NB4 (cell line): ENCODE data around the gene FAM83F.

ENCODE experiments used
- POLR2A ChIP-seq: IDR thresholded peaks from 2 replicates; pipeline ENCODE4 v1.6.1; 2011; ENCODE audit warnings: mild to moderate bottlenecking; ENCODE audit not compliant: insufficient read length; ENCODE audit errors: extremely low read depth
- TF ChIP-seq, protein P1 (sequence below): IDR thresholded peaks from one replicate; pipeline ENCODE4 v1.5.1; 2012; ENCODE audit warnings: low read depth, low read length

GRCh38 chr22:39946126-39946502 is 48.6 kb upstream of the FAM83F start:
- TF ChIP-seq, protein P1, sequence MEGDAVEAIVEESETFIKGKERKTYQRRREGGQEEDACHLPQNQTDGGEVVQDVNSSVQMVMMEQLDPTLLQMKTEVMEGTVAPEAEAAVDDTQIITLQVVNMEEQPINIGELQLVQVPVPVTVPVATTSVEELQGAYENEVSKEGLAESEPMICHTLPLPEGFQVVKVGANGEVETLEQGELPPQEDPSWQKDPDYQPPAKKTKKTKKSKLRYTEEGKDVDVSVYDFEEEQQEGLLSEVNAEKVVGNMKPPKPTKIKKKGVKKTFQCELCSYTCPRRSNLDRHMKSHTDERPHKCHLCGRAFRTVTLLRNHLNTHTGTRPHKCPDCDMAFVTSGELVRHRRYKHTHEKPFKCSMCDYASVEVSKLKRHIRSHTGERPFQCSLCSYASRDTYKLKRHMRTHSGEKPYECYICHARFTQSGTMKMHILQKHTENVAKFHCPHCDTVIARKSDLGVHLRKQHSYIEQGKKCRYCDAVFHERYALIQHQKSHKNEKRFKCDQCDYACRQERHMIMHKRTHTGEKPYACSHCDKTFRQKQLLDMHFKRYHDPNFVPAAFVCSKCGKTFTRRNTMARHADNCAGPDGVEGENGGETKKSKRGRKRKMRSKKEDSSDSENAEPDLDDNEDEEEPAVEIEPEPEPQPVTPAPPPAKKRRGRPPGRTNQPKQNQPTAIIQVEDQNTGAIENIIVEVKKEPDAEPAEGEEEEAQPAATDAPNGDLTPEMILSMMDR, result no peak
- no peak for TF ChIP-seq POLR2A
